Esophagus muscularis mucosa (tissue), 3 donors: ENCODE results near the gene GALR3.

Experiments
- POLR2A ChIP-seq: fragments of 450-650 bp; IDR thresholded peaks from one replicate; pipeline ENCODE4 v1.6.1; 2017; ENCODE audit warnings: antibody characterized with exemption, moderate library complexity, mild to moderate bottlenecking, low read depth
- TF ChIP-seq, protein P1 (sequence below), 3 experiments: fragments of 200-600 bp in 2 of 3; fragments of 450-650 bp in 1 of 3; sonication (generic) in 2 of 3; IDR thresholded peaks; one replicate each; pipeline ENCODE4 v1.5.1; 2017 to 2019; ENCODE audit warnings: antibody characterized with exemption in 3 of 3, mild to moderate bottlenecking in 2 of 3, moderate library complexity in 1 of 3

DNA sequence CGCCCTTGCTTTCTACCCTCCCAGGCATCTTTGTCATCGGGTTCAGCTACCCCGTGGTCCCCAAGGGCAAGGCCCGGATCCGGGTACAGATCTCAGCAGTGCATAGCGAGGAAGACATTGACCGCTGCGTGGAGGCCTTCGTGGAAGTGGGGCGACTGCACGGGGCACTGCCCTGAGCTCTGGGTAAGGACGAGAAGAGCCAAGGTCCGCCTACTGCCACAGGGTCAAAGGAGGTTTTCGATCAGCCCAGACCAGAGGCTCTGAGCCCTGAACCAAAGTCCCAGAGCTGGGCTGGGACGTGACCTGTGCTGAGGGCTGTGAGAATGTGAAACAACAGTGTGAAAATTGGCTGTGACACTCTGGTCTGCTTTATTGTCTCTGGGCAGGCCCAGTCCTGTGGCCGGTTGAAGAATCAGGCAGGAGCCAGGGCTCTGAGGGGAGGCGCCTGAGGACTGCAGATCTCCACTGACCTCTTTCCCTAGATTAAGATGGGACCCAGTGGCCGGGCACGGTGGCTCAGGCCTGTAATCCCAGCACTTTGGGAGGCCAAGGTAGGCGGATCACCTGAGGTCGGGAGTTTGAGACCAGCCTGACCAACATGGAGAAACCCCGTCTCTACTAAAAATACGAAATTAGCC is 6.5 kb upstream of the GALR3 start:
- TF ChIP-seq, protein P1, sequence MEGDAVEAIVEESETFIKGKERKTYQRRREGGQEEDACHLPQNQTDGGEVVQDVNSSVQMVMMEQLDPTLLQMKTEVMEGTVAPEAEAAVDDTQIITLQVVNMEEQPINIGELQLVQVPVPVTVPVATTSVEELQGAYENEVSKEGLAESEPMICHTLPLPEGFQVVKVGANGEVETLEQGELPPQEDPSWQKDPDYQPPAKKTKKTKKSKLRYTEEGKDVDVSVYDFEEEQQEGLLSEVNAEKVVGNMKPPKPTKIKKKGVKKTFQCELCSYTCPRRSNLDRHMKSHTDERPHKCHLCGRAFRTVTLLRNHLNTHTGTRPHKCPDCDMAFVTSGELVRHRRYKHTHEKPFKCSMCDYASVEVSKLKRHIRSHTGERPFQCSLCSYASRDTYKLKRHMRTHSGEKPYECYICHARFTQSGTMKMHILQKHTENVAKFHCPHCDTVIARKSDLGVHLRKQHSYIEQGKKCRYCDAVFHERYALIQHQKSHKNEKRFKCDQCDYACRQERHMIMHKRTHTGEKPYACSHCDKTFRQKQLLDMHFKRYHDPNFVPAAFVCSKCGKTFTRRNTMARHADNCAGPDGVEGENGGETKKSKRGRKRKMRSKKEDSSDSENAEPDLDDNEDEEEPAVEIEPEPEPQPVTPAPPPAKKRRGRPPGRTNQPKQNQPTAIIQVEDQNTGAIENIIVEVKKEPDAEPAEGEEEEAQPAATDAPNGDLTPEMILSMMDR (IDR thresholded peaks at IDR 0.05), result no peak
- TF ChIP-seq POLR2A, result no peak
